Middle frontal gyrus (tissue), 1 donor: Measurements from ENCODE around the gene CWH43.
"Not testable (repeated sequence)": the region's sequence is repeated elsewhere in the genome, so short reads cannot be mapped to it uniquely, and the experiment has no call there.

Source experiments
- DNase-seq: peaks from one replicate; pipeline ENCODE4 v3.0.0-alpha.2; 2015; ENCODE audit warnings: low spot score; ENCODE audit errors: extremely low spot score

CWH43 gene

DNA sequence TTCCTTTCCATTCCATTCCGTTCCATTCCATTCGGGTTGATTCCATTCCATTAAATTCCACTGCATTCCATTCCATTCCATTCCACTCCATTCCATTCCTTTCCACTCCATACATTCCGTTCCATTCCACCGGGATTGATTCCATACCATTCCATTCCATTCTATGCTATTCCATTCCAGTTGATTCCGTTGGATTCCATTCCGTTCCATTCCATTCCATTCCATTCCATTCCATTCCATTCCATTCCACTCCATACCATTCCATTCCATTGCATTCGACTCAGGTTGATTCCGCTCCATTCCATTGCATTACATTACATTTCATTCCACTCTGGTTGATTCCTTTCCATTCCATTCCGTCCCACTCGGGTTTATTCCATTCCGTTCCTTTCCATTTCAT is 110.1 kb downstream of the CWH43 start:
- DNase-seq, result not testable (repeated sequence)

DNA sequence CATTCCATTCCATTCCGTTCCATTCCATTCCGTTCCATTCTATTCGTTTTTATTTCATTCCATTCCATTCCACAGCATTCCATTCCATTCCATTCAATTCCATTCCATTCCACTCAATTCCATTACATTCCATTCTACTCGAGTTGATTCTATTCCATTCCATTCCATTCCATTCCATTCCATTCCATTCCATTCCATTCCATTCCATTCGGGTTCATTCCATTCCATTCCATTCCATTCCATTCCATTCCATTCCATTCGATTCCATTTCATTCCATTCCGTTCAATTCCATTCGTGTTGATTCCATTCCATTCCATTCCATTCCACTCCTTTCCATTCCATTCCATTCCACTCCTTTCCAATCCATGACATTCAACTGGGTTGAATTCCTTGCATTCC is 110.6 kb downstream of the CWH43 start:
- DNase-seq, result not testable (repeated sequence)

DNA sequence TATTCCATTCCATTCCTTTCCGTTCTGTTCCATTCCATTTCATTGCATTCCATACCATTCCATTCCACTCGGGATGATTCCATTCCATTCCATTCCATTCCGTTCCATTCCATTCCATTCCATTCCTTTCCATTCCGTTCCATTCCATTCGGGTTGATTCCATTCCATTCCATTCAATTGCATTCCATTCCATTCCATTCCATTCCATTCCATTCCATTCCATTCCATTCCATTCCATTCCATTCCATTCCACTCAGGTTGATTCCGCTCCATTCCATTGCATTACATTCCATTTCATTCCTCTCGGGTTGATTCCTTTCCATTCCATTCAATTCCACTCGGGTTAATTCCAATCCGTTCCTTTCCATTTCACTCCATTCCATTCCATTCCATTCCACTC is 111.0 kb downstream of the CWH43 start:
- DNase-seq, result not testable (repeated sequence)

DNA sequence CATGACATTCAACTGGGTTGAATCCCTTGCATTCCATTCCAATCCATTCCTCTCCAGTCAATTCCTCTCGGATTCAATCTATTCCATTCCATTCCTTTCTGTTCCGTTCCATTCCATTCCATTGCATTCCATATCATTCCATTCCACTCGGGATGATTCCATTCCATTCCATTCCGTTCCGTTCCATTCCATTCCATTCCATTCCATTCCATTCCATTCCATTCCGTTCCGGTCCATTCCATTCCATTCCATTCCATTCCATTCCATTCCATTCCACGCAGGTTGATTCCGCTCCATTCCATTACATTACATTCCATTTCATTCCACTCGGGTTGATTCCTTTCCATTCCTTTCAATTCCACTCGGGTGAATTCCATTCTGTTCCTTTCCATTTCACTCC is 111.4 kb downstream of the CWH43 start:
- not testable (repeated sequence) for DNase-seq

DNA sequence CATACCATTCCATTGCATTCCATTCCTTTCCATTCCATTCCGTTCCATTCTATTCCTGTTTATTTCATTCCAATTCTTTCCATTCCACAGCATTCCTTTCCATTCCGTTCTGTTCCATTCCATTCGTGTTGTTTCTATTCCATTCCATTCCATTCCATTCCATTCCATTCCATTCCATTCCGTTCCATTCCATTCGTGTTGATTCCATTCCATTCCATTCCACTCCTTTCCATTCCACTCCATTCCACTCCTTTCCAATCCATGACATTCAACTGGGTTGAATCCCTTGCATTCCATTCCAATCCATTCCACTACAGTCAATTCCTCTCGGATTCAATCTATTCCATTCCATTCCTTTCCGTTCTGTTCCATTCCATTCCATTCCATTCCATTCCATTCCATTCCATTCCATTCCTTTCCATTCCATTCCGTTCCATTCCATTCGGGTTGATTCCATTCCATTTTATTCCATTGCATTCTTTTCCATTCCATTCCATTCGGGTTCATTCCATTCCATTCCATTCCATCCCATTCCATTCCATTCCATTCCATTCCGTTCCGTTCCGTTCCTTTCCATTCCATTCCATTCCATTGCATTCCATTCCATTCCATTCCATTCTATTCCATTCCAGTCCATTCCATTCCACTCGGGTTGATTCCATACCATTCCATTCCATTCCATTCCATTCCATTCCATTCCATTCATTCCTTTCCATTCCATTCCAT is 112.1 kb downstream of the CWH43 start:
- not testable (repeated sequence) for DNase-seq

DNA sequence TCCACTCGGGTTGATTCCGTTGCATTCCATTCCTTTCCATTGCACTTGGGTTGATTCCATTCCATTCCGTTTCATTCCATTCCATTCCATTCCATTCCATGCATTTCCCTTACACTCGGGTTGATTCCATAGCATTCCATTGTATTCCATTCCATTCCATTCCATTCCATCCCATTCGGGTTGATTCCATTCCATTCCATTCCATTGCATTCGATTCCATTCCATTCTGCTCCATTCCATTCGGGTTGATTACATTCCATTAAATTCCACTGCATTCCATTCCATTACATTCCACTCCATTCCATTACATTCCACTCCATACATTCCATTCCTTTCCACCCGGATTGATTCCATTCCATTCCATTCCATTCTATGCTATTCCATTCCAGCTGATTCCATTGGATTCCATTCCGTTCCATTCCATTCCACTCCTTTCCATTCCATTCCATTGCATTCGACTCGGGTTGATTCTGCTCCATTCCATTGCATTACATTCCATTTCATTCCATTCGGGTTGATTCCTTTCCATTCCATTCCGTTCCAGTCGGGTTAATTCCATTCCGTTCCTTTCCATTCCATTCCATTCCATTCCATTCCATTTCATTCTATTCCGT is 113.9 kb downstream of the CWH43 start:
- DNase-seq, result not testable (repeated sequence)

DNA sequence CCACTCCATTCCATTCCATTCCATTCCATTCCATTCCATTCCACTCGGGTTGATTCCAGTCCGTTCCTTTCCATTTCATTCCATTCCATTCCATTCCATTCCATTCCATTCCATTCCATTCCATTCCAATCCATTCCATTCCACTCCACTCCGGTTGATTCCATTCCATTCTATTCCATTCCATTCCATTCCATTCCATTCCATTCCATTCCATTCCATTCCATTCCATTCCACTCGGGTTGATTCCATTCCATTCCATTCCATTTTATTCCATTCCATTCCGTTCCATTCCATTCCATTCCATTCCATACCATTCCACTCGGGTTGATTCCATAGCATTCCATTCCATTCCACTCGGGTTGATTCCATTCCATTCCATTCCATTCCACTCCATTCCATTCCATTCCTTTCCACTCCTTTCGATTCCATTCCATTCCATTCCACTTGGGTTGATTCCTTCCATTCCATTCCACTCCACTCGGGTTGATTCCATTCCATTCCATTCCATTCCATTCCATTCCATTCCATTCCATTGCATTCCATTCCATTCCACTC is 116.3 kb downstream of the CWH43 start:
- not testable (repeated sequence) for DNase-seq

DNA sequence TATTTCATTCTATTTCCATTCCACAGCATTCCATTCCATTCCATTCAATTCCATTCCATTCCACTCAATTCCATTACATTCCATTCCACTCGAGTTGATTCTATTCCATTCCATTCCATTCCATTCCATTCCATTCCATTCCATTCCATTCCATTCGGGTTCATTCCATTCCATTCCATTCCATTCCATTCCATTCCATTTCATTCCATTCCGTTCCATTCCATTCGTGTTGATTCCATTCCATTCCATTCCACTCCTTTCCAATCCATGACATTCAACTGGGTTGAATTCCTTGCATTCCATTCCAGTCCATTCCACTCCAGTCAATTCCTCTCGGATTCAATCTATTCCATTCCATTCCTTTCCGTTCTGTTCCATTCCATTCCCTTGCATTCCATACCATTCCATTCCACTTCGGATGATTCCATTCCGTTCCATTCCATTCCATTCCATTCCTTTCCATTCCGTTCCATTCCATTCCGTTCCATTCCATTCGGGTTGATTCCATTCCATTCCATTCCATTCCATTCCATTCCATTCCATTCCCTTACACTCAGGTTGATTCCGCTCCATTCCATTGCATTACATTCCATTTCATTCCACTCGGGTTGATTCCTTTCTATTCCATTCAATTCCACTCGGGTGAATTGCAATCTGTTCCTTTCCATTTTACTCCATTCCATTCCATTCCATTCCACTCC is 117.5 kb downstream of the CWH43 start:
- not testable (repeated sequence) for DNase-seq

DNA sequence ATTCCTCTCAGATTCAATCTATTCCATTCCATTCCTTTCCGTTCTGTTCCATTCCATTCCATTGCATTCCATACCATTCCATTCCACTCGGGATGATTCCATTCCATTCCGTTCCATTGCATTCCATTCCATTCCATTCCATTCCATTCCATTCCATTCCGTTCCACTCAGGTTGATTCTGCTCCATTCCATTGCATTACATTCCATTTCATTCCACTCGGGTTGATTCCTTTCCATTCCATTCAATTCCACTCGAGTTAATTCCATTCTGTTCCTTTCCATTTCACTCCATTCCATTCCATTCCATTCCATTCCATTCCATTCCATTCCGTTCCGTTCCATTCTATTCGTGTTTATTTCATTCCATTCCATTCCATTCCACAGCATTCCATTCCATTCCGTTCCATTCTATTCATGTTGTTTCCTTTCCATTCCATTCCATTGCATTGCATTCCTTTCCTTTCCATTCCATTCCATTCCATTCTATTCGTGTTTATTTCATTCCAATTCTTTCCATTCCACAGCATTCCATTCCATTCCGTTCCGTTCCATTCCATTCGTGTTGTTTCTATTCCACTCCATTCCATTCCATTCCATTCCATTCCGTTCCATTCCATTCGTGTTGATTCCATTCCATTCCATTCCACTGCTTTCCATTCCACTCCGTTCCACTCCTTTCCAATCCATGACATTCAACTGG is 118.3 kb downstream of the CWH43 start:
- not testable (repeated sequence) for DNase-seq

DNA sequence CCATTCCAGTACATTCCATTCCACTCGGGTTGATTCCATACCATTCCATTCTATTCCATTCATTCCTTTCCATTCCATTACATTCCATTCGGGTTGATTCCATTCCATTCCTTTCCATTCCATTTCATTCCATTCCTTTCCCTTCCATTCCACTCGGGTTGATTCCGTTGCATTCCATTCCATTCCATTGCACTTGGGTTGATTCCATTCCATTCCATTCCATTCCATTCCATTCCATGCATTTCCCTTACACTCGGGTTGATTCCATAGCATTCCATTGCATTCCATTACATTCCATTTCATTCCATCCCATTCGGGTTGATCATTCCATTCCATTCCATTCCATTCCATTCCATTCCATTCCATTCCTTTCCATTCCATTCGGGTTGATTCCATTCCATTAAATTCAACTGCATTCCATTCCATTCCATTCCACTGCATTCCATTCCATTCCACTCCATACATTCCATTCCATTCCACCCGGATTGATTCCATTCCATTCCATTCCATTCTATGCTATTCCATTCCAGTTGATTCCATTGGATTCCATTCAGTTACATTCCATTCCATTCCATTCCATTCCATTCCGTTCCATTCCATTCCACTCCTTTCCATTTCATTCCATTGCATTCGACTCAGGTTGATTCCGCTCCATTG is 119.3 kb downstream of the CWH43 start:
- DNase-seq, result not testable (repeated sequence)

DNA sequence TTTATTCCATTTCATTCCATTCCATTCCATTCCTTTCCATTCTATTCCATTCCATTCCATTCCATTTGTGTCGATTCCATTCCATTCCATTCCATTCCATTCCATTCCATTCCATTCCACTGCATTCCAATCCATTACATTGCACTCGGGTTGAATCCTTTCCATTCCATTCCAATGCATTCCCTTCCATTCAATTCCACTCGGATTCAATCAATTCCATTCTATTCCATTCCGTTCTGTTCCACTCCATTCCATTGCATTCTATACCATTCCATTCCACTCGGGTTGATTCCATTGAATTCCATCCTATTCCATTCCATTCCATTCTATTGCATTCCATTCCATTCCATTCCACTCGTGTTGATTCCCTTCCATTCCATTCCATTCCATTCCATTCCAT is 121.2 kb downstream of the CWH43 start:
- not testable (repeated sequence) for DNase-seq

DNA sequence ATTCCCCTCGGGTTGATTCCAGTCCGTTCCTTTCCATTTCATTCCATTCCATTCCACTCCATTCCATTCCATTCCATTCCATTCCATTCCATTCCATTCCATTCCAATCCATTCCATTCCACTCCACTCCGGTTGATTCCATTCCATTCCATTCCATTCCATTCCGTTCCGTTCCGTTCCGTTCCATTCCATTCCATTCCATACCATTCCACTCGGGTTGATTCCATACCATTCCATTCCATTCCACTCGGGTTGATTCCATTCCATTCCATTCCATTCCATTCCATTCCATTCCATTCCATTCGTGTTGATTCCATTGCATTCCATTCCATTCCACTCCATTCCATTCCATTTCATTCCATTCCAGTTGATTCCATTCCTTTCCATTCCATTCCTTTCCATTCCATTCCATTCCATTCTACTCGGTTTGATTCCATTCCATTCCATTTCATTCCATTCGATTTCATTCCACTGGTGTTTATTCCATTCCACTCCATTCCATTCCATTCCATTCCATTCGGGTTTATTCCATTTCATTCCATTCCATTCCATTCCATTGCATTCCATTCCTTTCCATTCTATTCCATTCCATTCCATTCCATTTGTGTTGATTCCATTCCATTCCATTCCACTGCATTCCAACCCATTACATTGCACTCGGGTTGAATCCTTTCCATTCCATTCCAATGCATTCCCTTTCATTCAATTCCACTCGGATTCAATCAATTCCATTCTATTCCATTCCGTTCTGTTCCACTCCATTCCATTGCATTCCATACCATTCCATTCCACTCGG is 122.3 kb downstream of the CWH43 start:
- not testable (repeated sequence) for DNase-seq

DNA sequence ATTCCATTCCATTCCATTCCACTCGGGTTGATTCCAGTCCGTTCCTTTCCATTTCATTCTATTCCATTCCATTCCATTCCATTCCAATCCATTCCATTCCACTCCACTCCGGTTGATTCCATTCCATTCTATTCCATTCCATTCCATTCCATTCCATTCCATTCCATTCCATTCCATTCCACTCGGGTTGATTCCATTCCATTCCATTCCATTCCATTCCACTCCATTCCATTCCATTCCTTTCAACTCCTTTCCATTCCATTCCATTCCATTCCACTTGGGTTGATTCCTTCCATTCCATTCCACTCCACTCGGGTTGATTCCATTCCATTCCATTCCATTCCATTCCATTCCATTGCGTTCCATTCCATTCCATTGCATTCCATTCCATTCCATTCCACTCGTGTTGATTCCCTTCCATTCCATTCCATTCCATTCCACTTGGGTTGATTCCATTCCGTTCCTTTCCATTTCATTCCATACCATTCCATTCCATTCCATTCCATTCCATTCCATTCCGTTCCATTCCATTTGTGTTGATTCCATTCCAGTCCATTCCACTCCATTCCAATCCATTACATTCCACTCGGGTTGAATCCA is 123.6 kb downstream of the CWH43 start:
- DNase-seq, result not testable (repeated sequence)

DNA sequence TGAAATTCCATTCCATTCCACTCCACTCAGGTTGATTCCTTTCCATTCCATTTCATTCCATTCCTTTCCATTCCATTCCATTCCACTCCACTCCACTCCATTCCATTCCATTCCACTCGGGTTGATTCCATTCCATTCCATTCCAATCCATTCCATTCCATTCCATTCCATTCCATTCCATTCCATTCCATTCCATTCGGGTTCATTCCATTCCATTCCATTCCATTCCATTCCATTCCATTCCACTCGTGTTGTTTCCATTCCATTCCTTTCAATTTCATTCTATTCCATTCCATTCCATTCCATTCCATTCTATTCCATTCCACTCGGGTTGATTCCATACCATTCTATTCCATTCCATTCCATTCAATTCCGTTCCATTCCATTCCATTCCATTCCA is 124.5 kb downstream of the CWH43 start:
- DNase-seq, result not testable (repeated sequence)
